Loucy (cell line): ENCODE data around the gene SCTR.

Experiments
- EZH2phosphoT487 ChIP-seq: fragments of 200-600 bp; IDR thresholded peaks from 2 replicates; pipeline ENCODE4 v1.6.1; 2018; ENCODE audit warnings: antibody characterized with exemption, mild to moderate bottlenecking, moderate library complexity, borderline replicate concordance
- TF ChIP-seq, protein P1 (sequence below): fragments of 200-600 bp; sonication (generic); conservative IDR thresholded peaks from 2 replicates; pipeline ENCODE4 v1.5.1; 2014; ENCODE audit warnings: mild to moderate bottlenecking, antibody characterized with exemption, low read length

DNA sequence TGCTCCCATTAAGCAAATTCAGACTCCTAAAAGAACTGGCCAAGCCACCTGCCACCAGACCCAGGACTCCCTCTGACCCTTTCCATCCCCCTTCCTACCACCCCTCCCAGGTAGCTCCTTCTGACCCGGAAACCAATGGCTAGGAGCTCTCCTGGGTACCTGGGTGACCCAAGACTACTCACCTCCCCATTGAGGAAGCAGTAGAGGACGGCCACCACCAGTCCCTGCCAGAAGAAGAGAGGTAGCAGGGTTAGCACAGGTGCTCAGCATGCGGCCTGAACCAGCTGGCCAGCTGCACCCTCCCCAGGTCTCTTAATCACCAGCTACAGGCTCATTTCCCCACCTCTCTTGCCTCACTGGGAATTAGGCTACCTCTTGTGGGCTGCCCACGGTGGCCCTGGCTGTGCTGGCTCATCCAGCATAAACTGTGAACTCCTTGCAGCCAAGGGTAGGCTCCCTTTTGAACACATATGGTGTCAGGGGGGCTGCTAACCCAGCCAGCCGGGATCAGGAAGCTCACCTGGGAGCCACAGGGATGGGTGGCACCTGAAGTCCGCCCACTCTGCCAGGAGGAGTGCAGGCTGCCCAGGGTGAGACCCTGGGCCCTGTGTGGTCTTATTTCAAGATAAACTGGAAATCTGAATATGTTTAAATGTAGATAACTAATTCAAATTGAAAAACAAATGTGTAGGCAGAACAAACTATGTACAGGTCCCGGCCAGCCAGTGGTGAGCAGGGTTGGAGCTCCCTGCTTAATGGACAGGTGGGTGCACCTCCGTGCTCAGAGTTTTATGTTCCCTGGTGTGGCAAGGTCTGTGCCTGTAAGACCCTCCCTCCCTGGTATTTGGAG is 82.7 kb downstream of the SCTR start:
- TF ChIP-seq, protein P1, sequence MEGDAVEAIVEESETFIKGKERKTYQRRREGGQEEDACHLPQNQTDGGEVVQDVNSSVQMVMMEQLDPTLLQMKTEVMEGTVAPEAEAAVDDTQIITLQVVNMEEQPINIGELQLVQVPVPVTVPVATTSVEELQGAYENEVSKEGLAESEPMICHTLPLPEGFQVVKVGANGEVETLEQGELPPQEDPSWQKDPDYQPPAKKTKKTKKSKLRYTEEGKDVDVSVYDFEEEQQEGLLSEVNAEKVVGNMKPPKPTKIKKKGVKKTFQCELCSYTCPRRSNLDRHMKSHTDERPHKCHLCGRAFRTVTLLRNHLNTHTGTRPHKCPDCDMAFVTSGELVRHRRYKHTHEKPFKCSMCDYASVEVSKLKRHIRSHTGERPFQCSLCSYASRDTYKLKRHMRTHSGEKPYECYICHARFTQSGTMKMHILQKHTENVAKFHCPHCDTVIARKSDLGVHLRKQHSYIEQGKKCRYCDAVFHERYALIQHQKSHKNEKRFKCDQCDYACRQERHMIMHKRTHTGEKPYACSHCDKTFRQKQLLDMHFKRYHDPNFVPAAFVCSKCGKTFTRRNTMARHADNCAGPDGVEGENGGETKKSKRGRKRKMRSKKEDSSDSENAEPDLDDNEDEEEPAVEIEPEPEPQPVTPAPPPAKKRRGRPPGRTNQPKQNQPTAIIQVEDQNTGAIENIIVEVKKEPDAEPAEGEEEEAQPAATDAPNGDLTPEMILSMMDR: no peak
- no peak for TF ChIP-seq EZH2phosphoT487
